Brain microvascular endothelial cell (primary cell): ENCODE measurements around the gene SREBF2.

ENCODE experiments used
- DNase-seq: peaks from one replicate; pipeline ENCODE4 v3.0.0-alpha.2; 2020
- H3K27ac ChIP-seq: fragments of 250-450 bp; sonication (Bioruptor Pico); 2 replicates; pipeline ENCODE4 v1.5.1; 2020; ENCODE audit warnings: mild to moderate bottlenecking, moderate library complexity
- H3K27me3 ChIP-seq: fragments of 250-450 bp; sonication (Bioruptor Pico); replicated peaks from 2 replicates; pipeline ENCODE4 v1.5.1; 2020; ENCODE audit warnings: mild to moderate bottlenecking
- H3K36me3 ChIP-seq: fragments of 250-450 bp; sonication (Bioruptor Pico); replicated peaks from 2 replicates; pipeline ENCODE4 v1.5.1; 2020; ENCODE audit warnings: mild to moderate bottlenecking
- H3K4me3 ChIP-seq: 2 replicates; pipeline ENCODE4 v1.5.1; 2011; ENCODE audit warnings: low read depth, mild to moderate bottlenecking, control low read depth, low read length, moderate library complexity
- CTCF ChIP-seq: IDR thresholded peaks from 2 replicates; pipeline ENCODE4 v1.5.1; 2011; ENCODE audit warnings: low read depth, mild to moderate bottlenecking, moderate library complexity, low read length, control low read depth, inconsistent platforms; ENCODE audit errors: missing control alignments
- in situ Hi-C: cut with HindIII; loops from 2 replicates; pipeline ENCODE4 v1.10.0; 2017; ENCODE audit warnings: low sequenced_read_pairs, low pct_ligation_motif_present

Gene SREBF2

GRCh38 chr22:41939981-41940831 lies 107.3 kb downstream of the SREBF2 start:
- H3K36me3 ChIP-seq = no peaks in the 10 kb centered on the region
- no peak for DNase-seq
- no peak for TF ChIP-seq CTCF

GRCh38 chr22:41940832-41941765 lies 108.2 kb downstream of the SREBF2 start:
- peak; percentile 79 for DNase-seq
- no peaks in the 10 kb centered on the region for H3K36me3 ChIP-seq
- H3K27ac ChIP-seq = peak overlapping the region; percentile 59
- peak; percentile 95 for TF ChIP-seq CTCF
- no peak overlapping the region for H3K4me3 ChIP-seq
- in situ Hi-C loops = no loop called here
- H3K27me3 ChIP-seq = no peaks in the 10 kb centered on the region

More at GRCh38 chr22:41939981-41940831, 107.3 kb downstream of the SREBF2 start:
- in situ Hi-C loops = no loop called here
- Histone ChIP-seq H3K4me3 (no peak overlapping the region), H3K27ac (peak overlapping the region; percentile 29), H3K27me3 (no peaks in the 10 kb centered on the region)

- no peak for TF ChIP-seq CTCF
- Histone ChIP-seq H3K36me3 (no peaks in the 10 kb centered on the region), H3K4me3 (no peak overlapping the region), H3K27ac (no peak overlapping the region), H3K27me3 (no peaks in the 10 kb centered on the region)
- in situ Hi-C loops = no loop called here
- DNase-seq = peak; percentile 27
Measured at GRCh38 chr22:41943661-41944209, 110.8 kb downstream of the SREBF2 start.

GRCh38 chr22:41946629-41947423 lies 113.9 kb downstream of the SREBF2 start, which contains the start of gene CENPM:
TSS of gene CENPM (minus strand) at chr22:41947152. CDS start at chr22:41947076, 76 bp downstream.
- no peaks in the 10 kb centered on the region for H3K27me3 ChIP-seq
- peak within 1 kb of the TSS; percentile 88 for H3K4me3 ChIP-seq
- in situ Hi-C loops = no loop called here
- no peaks in the 10 kb centered on the region for H3K36me3 ChIP-seq
- TF ChIP-seq CTCF = no peak
- H3K27ac ChIP-seq = peak within 1 kb of the TSS; percentile 5
- peak; percentile 93 for DNase-seq

GRCh38 chr22:41947424-41948080 lies 114.6 kb downstream of the SREBF2 start:
- no peaks in the 10 kb centered on the region for H3K36me3 ChIP-seq
- no peak overlapping the region for H3K27ac ChIP-seq
- in situ Hi-C loops = no loop called here
- no peak for TF ChIP-seq CTCF
- H3K4me3 ChIP-seq = peak overlapping the region; percentile 88
- no peaks in the 10 kb centered on the region for H3K27me3 ChIP-seq
- DNase-seq = no peak
